IPS-18a (cell line): ENCODE measurements around the gene VPS8.

Source experiments
- H3K27ac ChIP-seq: one replicate; pipeline ENCODE4 v1.5.1; 2013; ENCODE audit warnings: low read length
- H3K27me3 ChIP-seq: one replicate; pipeline ENCODE4 v1.6.1; 2013; ENCODE audit warnings: mild to moderate bottlenecking, low read length; ENCODE audit not compliant: control insufficient read depth, insufficient read depth
- H3K36me3 ChIP-seq: one replicate; pipeline ENCODE4 v1.6.1; 2013; ENCODE audit warnings: low read depth, low read length; ENCODE audit not compliant: control insufficient read depth
- H3K4me1 ChIP-seq: one replicate; pipeline ENCODE4 v1.6.1; 2013; ENCODE audit warnings: low read depth, low read length; ENCODE audit not compliant: control insufficient read depth
- H3K4me3 ChIP-seq: one replicate; pipeline ENCODE4 v1.5.1; 2013; ENCODE audit warnings: low read length
- H3K9ac ChIP-seq: one replicate; pipeline ENCODE4 v1.6.1; 2013; ENCODE audit warnings: mild to moderate bottlenecking, low read length, moderate library complexity
- H3K9me3 ChIP-seq: one replicate; pipeline ENCODE4 v1.6.1; 2013; ENCODE audit warnings: low read depth, low read length; ENCODE audit not compliant: control insufficient read depth

The VPS8 gene

GRCh38 chr3:184910664-184911063 lies 98.7 kb downstream of the VPS8 start:
- Histone ChIP-seq H3K27me3 (no peaks in the 10 kb centered on the region), H3K4me3 (no peak overlapping the region), H3K4me1 (peaks cover 70% of the 10 kb centered on the region)

DNA sequence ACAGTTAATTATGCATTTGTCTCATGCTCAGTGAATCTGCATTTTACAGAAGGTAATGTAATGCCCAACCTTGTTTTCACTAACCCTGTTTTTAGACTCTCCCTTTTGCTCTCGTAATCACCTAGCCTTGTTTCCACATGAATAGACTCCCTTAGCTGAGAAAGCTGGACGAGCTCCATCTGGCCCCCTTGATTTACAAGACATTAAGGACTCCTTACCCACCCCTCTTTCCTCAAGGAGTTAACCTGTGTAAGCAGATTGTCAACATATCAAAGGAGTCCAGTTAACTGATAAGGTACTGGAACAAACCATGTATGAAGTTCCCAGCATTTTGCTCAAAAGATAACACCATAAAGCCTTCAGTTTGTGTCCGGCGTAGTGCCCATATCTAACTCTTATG lies 99.6 kb downstream of the VPS8 start:
- peak overlapping the region; percentile 3 for H3K9ac ChIP-seq
- H3K27ac ChIP-seq: peak overlapping the region; percentile 48
- H3K27me3 ChIP-seq: no peaks in the 10 kb centered on the region
- peak overlapping the region; percentile 40 for H3K4me3 ChIP-seq
- no peaks in the 10 kb centered on the region for H3K36me3 ChIP-seq
- no peaks in the 10 kb centered on the region for H3K9me3 ChIP-seq
- peaks cover 65% of the 10 kb centered on the region for H3K4me1 ChIP-seq

More at GRCh38 chr3:184910664-184911063, 98.7 kb downstream of the VPS8 start:
- H3K27ac ChIP-seq: no peak overlapping the region
- no peaks in the 10 kb centered on the region for H3K9me3 ChIP-seq
- no peaks in the 10 kb centered on the region for H3K36me3 ChIP-seq
- no peak overlapping the region for H3K9ac ChIP-seq

DNA sequence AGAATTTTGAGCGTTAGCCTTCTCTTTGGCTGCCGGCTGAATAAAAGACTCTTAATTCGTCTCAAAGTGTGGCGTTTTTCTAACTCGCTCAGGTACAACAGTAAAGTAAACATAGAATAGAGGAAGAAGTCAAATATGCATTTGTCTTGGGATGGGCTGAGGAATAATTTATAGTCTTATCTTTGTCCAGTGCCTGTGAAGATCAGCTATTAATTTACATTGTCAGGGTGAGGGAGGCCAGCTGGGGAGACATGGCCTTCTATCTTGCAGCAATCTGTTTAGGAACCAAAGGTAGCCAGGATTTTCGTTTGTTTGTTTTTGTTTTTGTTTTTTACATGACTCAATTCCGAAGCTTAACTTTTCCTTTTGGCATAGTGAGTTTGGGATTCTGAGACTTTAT lies 100.2 kb downstream of the VPS8 start:
- Histone ChIP-seq H3K9me3 (no peaks in the 10 kb centered on the region), H3K27ac (peak overlapping the region; percentile 48), H3K9ac (peak overlapping the region; percentile 3), H3K27me3 (no peaks in the 10 kb centered on the region), H3K36me3 (no peaks in the 10 kb centered on the region), H3K4me1 (peaks cover 59% of the 10 kb centered on the region), H3K4me3 (peak overlapping the region; percentile 40)

DNA sequence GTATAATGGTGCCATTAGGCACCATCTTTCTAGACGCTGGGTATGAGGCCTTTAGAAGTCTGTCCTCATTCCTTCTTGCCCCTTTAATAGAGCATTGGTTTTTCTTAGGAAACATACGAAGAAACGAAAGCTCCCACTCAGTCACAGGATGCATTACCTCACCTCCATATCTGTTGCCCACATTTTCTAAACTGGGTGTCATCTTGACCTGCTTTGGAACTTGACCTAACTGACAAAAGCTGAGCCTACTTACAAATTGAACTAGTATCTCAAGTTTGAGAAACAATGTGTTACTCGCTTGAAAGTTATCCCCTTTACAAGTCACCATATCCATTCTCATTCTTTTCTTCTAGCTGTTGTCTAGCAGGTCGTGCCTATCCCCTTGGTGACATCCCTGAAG lies 102.7 kb downstream of the VPS8 start:
- Histone ChIP-seq H3K36me3 (no peaks in the 10 kb centered on the region), H3K27me3 (no peaks in the 10 kb centered on the region), H3K4me1 (peaks cover 49% of the 10 kb centered on the region), H3K27ac (no peak overlapping the region), H3K4me3 (no peak overlapping the region), H3K9me3 (no peaks in the 10 kb centered on the region), H3K9ac (no peak overlapping the region)

DNA sequence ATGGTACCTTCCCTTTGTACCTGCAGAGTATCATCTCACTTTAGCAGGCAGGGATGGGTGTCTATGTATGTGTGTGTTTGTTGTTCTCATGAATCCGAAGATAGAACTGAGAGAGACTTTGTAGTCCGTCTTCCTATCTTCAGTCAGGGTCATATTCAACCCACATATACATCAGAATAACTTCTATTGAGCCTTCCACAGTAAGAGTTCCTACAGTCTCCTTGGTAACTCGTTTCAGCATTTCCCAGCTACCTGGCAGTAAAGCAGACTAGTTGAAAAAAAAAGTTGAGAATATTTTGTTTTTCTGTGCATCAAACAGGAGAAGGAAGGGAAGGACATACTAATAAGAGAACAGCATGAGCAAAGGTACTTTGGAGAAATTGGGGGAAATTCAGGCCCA lies 106.8 kb downstream of the VPS8 start:
- Histone ChIP-seq H3K4me3 (peak overlapping the region; percentile 2), H3K4me1 (peaks cover 13% of the 10 kb centered on the region), H3K9me3 (no peaks in the 10 kb centered on the region), H3K27ac (peak overlapping the region; percentile 17), H3K36me3 (no peaks in the 10 kb centered on the region), H3K9ac (no peak overlapping the region), H3K27me3 (no peaks in the 10 kb centered on the region)

GRCh38 chr3:184919651-184920050 lies 107.7 kb downstream of the VPS8 start:
- H3K4me1 ChIP-seq: peaks cover 13% of the 10 kb centered on the region
- no peak overlapping the region for H3K4me3 ChIP-seq
- no peaks in the 10 kb centered on the region for H3K27me3 ChIP-seq
- no peaks in the 10 kb centered on the region for H3K36me3 ChIP-seq
- no peak overlapping the region for H3K9ac ChIP-seq
- no peak overlapping the region for H3K27ac ChIP-seq
- H3K9me3 ChIP-seq: no peaks in the 10 kb centered on the region

GRCh38 chr3:184924547-184924946 lies 112.6 kb downstream of the VPS8 start:
- Histone ChIP-seq H3K4me3 (no peak overlapping the region), H3K36me3 (no peaks in the 10 kb centered on the region), H3K27me3 (no peaks in the 10 kb centered on the region), H3K9ac (no peak overlapping the region), H3K27ac (no peak overlapping the region), H3K4me1 (no peaks in the 10 kb centered on the region), H3K9me3 (no peaks in the 10 kb centered on the region)

- Histone ChIP-seq H3K4me1 (no peaks in the 10 kb centered on the region), H3K27me3 (no peaks in the 10 kb centered on the region)
Measured at GRCh38 chr3:184927796-184928315, 115.9 kb downstream of the VPS8 start.

DNA sequence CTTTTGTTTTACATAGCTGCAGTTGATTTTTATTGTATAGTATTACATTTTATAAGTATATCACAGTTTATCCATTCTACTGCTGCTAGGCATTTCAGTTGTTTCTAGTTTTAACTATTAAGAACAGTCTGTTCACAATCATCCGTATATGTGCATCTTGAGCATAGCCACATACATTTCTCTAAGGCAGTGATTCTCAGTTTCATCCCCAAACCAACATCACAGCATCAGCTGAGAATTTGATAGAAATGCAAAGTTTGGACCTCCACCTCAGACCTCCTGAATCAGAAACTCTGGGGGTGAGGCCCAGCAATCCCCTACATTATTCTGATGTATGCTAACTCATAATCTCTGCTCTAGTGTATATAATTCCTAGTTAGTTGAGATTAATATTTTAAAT lies 120.8 kb downstream of the VPS8 start:
- H3K36me3 ChIP-seq: no peaks in the 10 kb centered on the region
- H3K27me3 ChIP-seq: no peaks in the 10 kb centered on the region
- H3K9ac ChIP-seq: no peak overlapping the region
- H3K4me1 ChIP-seq: no peaks in the 10 kb centered on the region
- H3K27ac ChIP-seq: no peak overlapping the region
- H3K4me3 ChIP-seq: no peak overlapping the region
- H3K9me3 ChIP-seq: no peaks in the 10 kb centered on the region

More at GRCh38 chr3:184927796-184928315, 115.9 kb downstream of the VPS8 start:
- H3K9ac ChIP-seq: no peak overlapping the region
- no peaks in the 10 kb centered on the region for H3K9me3 ChIP-seq
- H3K27ac ChIP-seq: no peak overlapping the region
- no peaks in the 10 kb centered on the region for H3K36me3 ChIP-seq
- H3K4me3 ChIP-seq: no peak overlapping the region

DNA sequence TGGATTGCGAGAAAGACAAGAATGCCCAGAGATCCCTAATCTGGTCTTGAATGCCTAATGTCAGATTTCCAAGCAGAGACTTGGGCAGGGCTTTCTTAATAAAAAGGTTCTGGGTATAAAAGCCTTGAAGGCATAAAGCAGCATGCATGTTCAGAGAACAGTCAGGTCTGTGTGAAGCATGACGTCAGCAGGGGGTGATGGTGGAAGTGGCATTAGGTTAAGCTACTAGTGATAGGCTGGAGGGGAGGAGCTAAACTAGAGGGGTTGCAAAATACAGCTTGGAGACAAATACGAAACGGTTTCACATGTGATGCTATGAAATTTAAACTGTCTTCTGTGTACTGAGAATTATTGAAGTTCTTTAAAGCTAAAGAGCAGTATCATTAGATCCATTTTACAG lies 125.6 kb downstream of the VPS8 start:
- Histone ChIP-seq H3K4me3 (no peak overlapping the region), H3K36me3 (no peaks in the 10 kb centered on the region), H3K9ac (no peak overlapping the region), H3K27ac (no peak overlapping the region), H3K4me1 (peaks cover 17% of the 10 kb centered on the region), H3K27me3 (no peaks in the 10 kb centered on the region), H3K9me3 (no peaks in the 10 kb centered on the region)

- no peaks in the 10 kb centered on the region for H3K9me3 ChIP-seq
- no peak overlapping the region for H3K27ac ChIP-seq
- no peaks in the 10 kb centered on the region for H3K27me3 ChIP-seq
- H3K9ac ChIP-seq: no peak overlapping the region
- peaks cover 24% of the 10 kb centered on the region for H3K4me1 ChIP-seq
- H3K4me3 ChIP-seq: no peak overlapping the region
- no peaks in the 10 kb centered on the region for H3K36me3 ChIP-seq
Measured at GRCh38 chr3:184941408-184941807, 129.4 kb downstream of the VPS8 start.

DNA sequence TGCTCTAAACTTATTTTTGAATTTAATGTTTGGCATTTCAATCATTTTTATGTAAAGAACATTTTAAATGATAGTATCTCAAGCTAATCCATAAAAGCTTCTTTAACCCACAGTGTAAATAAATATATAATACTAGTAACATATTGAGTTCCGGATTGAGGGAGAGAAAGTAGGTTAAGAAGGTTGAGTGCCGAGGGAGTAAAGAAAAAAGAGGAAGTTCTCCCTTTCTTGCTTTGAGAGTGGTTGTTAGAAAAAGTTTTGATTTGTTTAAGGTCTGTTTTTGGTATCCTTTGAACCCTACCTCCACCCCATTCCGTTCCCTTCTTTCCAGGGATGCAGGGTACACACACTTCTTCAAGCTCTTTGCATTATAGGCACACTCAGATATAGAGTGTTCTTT lies 130.8 kb downstream of the VPS8 start:
- Histone ChIP-seq H3K9ac (no peak overlapping the region), H3K27me3 (no peaks in the 10 kb centered on the region), H3K36me3 (no peaks in the 10 kb centered on the region), H3K4me1 (peaks cover 24% of the 10 kb centered on the region), H3K27ac (no peak overlapping the region), H3K9me3 (no peaks in the 10 kb centered on the region), H3K4me3 (no peak overlapping the region)
